GM12873 (cell line): ENCODE results near the gene ABLIM2.

Experiments used
- CTCF ChIP-seq: IDR thresholded peaks from 2 replicates; pipeline ENCODE4 v1.5.1; 2012; ENCODE audit warnings: low read depth, mild to moderate bottlenecking, moderate library complexity, low read length, control low read depth; ENCODE audit not compliant: insufficient read depth; ENCODE audit errors: missing control alignments

The ABLIM2 gene

DNA sequence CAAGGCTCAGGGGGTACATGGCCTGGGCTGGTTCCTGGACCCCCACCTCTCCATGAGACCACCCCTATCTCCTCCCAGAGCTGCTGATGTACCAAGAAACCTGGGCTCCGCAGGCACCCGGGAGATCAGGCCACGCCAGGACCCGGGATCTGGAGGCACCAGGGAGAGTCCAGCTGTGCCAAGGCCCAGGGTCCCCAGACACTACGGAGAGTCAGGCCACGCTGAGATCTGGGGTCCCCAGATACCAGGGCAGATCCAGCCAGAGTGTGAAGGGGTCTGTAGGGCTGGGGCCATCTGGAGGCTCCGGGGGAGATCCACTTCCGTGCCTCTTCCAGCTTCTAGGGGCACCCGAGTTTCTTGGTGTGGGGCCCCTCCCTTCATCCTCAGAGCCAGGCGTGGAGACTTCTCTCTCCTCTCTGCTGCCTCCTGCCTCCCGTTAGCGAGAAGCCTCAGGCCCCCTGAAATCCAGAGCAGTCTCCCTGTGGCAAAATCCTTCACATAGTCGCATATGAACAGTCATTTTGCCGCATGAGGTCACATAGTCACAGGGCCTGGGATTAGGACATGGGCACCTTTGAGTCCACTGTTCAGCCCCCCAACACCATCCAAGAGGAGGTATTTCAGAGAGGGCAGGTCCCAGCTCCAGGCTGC lies 9.7 kb downstream of the ABLIM2 start:
- no peak for TF ChIP-seq CTCF

DNA sequence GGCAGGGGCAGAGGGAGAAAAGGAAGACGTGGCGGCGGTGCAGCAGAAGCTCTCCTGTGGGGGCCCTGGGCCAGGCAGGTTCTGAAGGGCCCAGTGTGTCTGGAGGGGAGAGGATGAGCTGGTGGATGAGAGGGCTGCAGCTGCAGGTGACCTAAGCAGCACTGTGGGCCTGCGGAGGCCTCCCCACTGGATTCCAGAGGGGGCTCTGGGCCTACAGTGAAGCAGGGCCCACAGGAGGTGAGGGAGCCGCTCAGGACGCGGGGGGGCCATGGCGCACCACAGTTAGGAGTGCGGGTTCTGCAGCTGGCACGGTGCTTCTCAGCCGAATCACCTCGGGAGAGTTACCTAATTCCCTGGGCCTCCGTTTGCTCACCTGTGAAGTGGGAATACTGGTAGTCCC lies 10.5 kb downstream of the ABLIM2 start:
- no peak for TF ChIP-seq CTCF

- TF ChIP-seq CTCF = no peak
Observed at GRCh38 chr4:8147231-8147970, 11.2 kb downstream of the ABLIM2 start.

GRCh38 chr4:8146157-8146556 lies 12.5 kb downstream of the ABLIM2 start:
- no peak for TF ChIP-seq CTCF

DNA sequence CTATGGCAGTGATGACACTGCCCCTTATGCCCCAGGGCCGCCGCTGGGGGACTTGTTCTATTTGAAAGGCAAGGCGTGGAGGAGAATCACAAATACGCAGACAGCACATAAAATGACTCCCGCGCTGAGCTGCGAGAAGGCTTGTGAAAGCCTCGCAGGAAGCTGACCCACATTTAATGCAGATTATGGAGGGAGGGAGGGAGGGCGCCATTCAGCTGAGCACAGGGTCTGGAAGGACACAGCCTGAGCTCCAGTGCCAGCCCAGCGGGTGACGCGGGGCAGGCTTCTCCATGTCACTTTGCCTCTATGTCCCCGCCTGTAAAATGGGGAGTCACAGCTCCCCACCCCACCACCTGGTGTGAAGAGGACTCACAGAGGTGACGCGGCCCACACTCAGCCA lies 14.3 kb downstream of the ABLIM2 start:
- no peak for TF ChIP-seq CTCF

DNA sequence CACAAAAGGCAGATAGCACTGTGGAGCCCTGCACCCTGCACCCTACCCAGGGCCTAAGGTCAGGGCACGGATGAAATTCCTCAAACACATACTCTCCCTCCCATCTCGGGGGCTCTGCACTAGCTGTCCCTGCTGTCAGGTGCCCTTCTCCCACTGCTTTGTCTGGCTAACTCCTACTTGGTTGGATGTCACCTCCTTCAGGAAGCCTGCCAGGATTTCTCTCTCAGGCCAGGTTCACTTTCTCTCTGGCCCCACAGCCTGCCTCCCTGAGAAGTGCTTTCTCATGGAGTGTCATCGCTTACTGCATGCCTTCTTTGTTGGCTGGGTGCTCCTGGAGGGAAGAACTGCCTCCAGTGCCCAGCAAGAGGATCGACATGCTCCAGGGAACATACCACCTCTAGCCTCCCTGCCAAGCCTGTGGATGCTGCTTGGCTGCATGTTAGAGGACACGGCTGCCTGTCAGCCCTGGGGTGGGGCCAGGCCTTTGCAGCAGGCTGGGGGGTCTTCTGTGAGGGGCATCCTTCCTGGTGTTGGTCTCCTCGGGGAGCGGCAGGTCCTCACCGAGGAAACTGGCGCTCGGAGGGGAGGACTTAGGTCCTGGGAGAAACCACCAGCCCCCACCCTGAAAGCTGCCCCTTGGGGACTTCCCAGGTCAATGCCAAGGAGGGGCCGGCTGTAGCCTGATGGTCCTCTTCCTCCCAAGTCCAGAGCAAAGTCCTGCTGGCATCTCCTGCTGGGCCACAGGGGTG lies 15.0 kb downstream of the ABLIM2 start:
- no peak for TF ChIP-seq CTCF

DNA sequence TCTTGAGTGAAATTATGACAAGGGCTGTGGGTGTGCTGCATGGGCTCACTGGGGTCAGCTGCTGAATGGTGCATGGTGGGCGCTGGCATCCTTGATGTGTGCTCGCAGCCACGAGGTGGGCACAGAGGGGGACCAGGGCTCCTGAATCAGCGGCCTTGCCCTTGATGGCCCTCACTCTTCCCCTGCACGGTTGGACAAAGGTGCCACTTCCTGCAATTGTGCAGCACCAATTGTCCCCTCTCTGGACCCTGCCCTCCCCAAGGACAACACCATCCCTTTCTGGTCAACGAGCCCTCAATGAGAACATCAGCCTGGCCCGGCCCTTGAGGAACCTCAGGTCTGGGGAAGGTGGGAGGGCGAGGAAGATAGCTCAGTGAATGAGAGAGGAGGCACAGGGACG lies 16.1 kb downstream of the ABLIM2 start:
- TF ChIP-seq CTCF = no peak
